Lower leg skin (tissue), 3 donors: ENCODE results near the gene CCDC9B.

Source experiments
- CTCF ChIP-seq, 3 donors: fragments of 450-650 bp; IDR thresholded peaks; one replicate each; pipeline ENCODE4 v1.5.1; 2016; ENCODE audit warnings: antibody characterized with exemption in 3 of 3, mild to moderate bottlenecking in 3 of 3, moderate library complexity in 2 of 3
- POLR2A ChIP-seq, 2 donors: fragments of 450-650 bp; IDR thresholded peaks; one replicate each; pipeline ENCODE4 v1.6.1; 2016 to 2017; ENCODE audit warnings: antibody characterized with exemption in 2 of 2, mild to moderate bottlenecking in 1 of 2, moderate library complexity in 1 of 2

DNA sequence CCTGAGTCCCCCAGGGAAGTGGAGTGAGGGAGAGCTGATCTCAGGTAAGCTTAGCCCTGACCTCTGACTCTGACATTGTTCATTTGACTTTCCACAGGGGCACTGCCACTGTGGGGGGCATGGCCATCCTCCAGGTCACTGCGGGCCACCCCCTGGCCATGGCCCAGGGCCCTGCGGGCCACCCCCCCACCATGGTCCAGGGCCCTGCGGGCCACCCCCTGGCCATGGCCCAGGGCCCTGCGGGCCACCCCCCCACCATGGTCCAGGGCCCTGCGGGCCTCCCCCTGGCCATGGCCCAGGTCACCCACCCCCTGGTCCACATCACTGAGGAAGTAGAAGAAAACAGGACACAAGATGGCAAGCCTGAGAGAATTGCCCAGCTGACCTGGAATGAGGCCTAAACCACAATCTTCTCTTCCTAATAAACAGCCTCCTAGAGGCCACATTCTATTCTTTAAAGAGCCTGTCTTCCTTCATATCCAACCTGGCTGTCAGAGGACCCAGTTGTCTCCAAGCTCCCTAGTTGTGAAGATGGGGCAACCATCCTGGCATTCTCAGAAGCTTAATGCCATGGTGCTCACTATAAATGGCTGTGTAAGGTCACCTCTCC lies 15.3 kb upstream of the CCDC9B start:
- TF ChIP-seq CTCF (IDR thresholded peaks at IDR 0.05) (no peak), POLR2A (IDR thresholded peaks at IDR 0.05) (no peak)
